B cell (primary cell): ENCODE results near the gene TNRC6B. TPM values are rescaled to one million over a fixed set of nuclear protein-coding genes. Genes with fewer than 3 reads are reported as not detected.

ENCODE experiments used
- ATAC-seq: fragments of 200-7000 bp; cut with Tn5 transposase; one replicate; pipeline ENCODE4 v1.10.0; 2021; ENCODE audit warnings: low read depth, mild to moderate bottlenecking, moderate number of reproducible peaks, moderate library complexity
- CTCF ChIA-PET: fragments of 350-600 bp; sonication (Branson Sonifier 250); formaldehyde crosslinking; loops from one replicate; lab custom pipeline; 2021; ENCODE audit warnings: antibody characterized with exemption, inconsistent platforms; lab: Charles Lee
- POLR2A ChIA-PET: fragments of 350-600 bp; sonication (Branson Sonifier 250); formaldehyde crosslinking; loops from one replicate; lab custom pipeline; 2021; ENCODE audit warnings: antibody characterized with exemption; lab: Charles Lee
- DNase-seq: peaks from one replicate; pipeline ENCODE4 v3.0.0; 2013
- H2AFZ ChIP-seq: 2 replicates; pipeline ENCODE4 v1.6.1; 2012; ENCODE audit warnings: mild to moderate bottlenecking, low read depth, low read length; ENCODE audit not compliant: insufficient read depth, poor library complexity, severe bottlenecking
- H3K27ac ChIP-seq, 2 donors: 1 replicate in 1 of 2; 2 replicates in 1 of 2; pipeline ENCODE4 v1.5.1; 2012 to 2013; ENCODE audit warnings: low read length in 2 of 2, mild to moderate bottlenecking in 2 of 2, moderate library complexity in 1 of 2
- H3K27me3 ChIP-seq, 4 experiments: fragments of 200-600 bp in 1 of 4; sonication (generic) in 1 of 4; replicated peaks in 1 of 4; 1 replicate in 2 of 4; 2 replicates in 2 of 4; pipeline versions ENCODE4 v1.6.1 to v1.7.0; 2013 to 2016; ENCODE audit warnings: low read length in 3 of 4, mild to moderate bottlenecking in 2 of 4, mixed read lengths in 1 of 4, moderate library complexity in 1 of 4; ENCODE audit not compliant: insufficient read depth in 4 of 4, control insufficient read depth in 3 of 4; ENCODE audit errors: control extremely low read depth in 1 of 4
- H3K36me3 ChIP-seq, 2 experiments: replicated peaks in 1 of 2; 1 replicate in 1 of 2; 2 replicates in 1 of 2; pipeline versions ENCODE4 v1.6.1 to v1.7.1; 2013; ENCODE audit warnings: low read length in 1 of 2; ENCODE audit not compliant: insufficient read depth in 2 of 2, control insufficient read depth in 1 of 2; ENCODE audit errors: control extremely low read depth in 1 of 2, extremely low read depth in 1 of 2
- H3K4me1 ChIP-seq, 2 donors: fragments of 200-600 bp in 1 of 2; sonication (generic) in 1 of 2; 1 replicate in 1 of 2; 2 replicates in 1 of 2; pipeline versions ENCODE4 v1.5.1 to v1.6.1; 2013 to 2017; ENCODE audit warnings: low read length in 2 of 2; ENCODE audit not compliant: control insufficient read depth in 2 of 2, insufficient read depth in 2 of 2
- H3K4me2 ChIP-seq: replicated peaks from 2 replicates; pipeline ENCODE3; 2012; ENCODE audit warnings: mild to moderate bottlenecking, low read depth, low read length; ENCODE audit not compliant: poor library complexity, severe bottlenecking
- H3K4me3 ChIP-seq, 5 experiments: fragments of 200-600 bp in 1 of 5; sonication (generic) in 1 of 5; 1 replicate in 3 of 5; 2 replicates in 2 of 5; pipeline versions ENCODE4 v1.5.1 to v1.7.0; 2011 to 2016; ENCODE audit warnings: low read length in 4 of 5, mild to moderate bottlenecking in 4 of 5, low read depth in 2 of 5, control low read depth in 1 of 5, moderate library complexity in 1 of 5; ENCODE audit not compliant: insufficient read depth in 1 of 5; ENCODE audit errors: control extremely low read depth in 1 of 5, extremely low read depth in 1 of 5
- H3K79me2 ChIP-seq: fragments of 200-600 bp; sonication (generic); one replicate; pipeline ENCODE4 v1.6.0; 2016; ENCODE audit warnings: low read length; ENCODE audit not compliant: control insufficient read depth, insufficient read depth
- H3K9ac ChIP-seq: fragments of 200-600 bp; sonication (generic); 2 replicates; pipeline ENCODE4 v1.6.1; 2017; ENCODE audit warnings: mild to moderate bottlenecking, low read length, moderate library complexity
- H3K9me3 ChIP-seq, 3 donors: one replicate each; pipeline versions ENCODE4 v1.6.1 to v1.7.1; 2013; ENCODE audit warnings: low read length in 2 of 3; ENCODE audit not compliant: control insufficient read depth in 2 of 3, insufficient read depth in 1 of 3; ENCODE audit errors: control extremely low read depth in 1 of 3
- H4K20me1 ChIP-seq: 2 replicates; pipeline ENCODE4 v1.6.0; 2012; ENCODE audit warnings: mild to moderate bottlenecking, low read length; ENCODE audit not compliant: insufficient read depth, control insufficient read depth, poor library complexity, severe bottlenecking
- H3K27ac Mint-ChIP-seq: one replicate; pipeline ENCODE4 v1.8.0; 2021; ENCODE audit warnings: mixed read lengths
- H3K27me3 Mint-ChIP-seq: one replicate; pipeline ENCODE4 v1.8.0; 2021; ENCODE audit warnings: mixed read lengths
- H3K4me1 Mint-ChIP-seq: one replicate; pipeline ENCODE4 v1.8.0; 2021; ENCODE audit warnings: mixed read lengths
- H3K4me3 Mint-ChIP-seq: one replicate; pipeline ENCODE4 v1.8.0; 2021; ENCODE audit warnings: mixed read lengths
- H3K9me3 Mint-ChIP-seq: one replicate; pipeline ENCODE4 v1.8.0; 2022; ENCODE audit warnings: mixed read lengths; ENCODE audit not compliant: insufficient read depth
- CTCF ChIP-seq: fragments of 200-600 bp; IDR thresholded peaks from one replicate; pipeline ENCODE4 v1.8.0; 2022; ENCODE audit warnings: antibody characterized with exemption, mild to moderate bottlenecking
- EZH2 ChIP-seq: IDR thresholded peaks from 2 replicates; pipeline ENCODE4 v1.6.1; 2012; ENCODE audit warnings: borderline replicate concordance, low read depth, mild to moderate bottlenecking, moderate library complexity, low read length; ENCODE audit not compliant: insufficient read depth, poor library complexity, severe bottlenecking
- WGBS: methylation state at CpG from one replicate; pipeline ENCODE4 v1.1.5; 2013; ENCODE audit warnings: missing lambda C conversion rate; ENCODE audit not compliant: insufficient coverage; 5-methylcytosine and 5-hydroxymethylcytosine counted together
- intact Hi-C: fragments of 100-400 bp; cut with micrococcal nuclease; formaldehyde crosslinking; loops from one replicate; pipeline ENCODE4 v1.10.0; 2022
- polyA plus RNA-seq: library from polyadenylated mRNA; depleted of rRNA; stranded (reverse); fragments of >200 nt; gene quantifications from 2 replicates; pipeline ENCODE4 v1.2.3, GENCODE V29; 2012
- total RNA-seq, 2 donors: library from RNA; stranded (reverse); fragments of 120-200 nt in 1 of 2; gene quantifications; 1 replicate in 1 of 2; 2 replicates in 1 of 2; pipeline versions ENCODE4 v1.2.3 to v1.2.4, GENCODE V29; 2013 to 2022

The TNRC6B gene
- total and polyA plus RNA-seq, 2 donors (not counting 1 experiment from before 2014, with no cell fraction given) = 28.8 to 210 TPM

- intact Hi-C loops = no loop called here
- H3K4me1 Mint-ChIP-seq = peaks cover 72% of the 10 kb centered on the region
- Histone ChIP-seq H3K36me3 (peaks cover 6 to 31% of the 10 kb centered on the region in 2 experiments), H2AFZ (no peak overlapping the region), H3K4me3 (no peak overlapping the region), H3K4me1 (peaks cover 11 to 36% of the 10 kb centered on the region in 2 donors), H3K27ac (no peak overlapping the region), H3K9ac (no peak overlapping the region), H4K20me1 (peaks cover 86% of the 10 kb centered on the region), H3K9me3 (no peaks in the 10 kb centered on the region), H3K4me2 (peak overlapping the region; percentile 22), H3K27me3 (no peaks in the 10 kb centered on the region), H3K79me2 (peaks cover 98% of the 10 kb centered on the region)
- ChIA-PET CTCF (no interaction called here), POLR2A (no interaction called here)
- H3K27ac Mint-ChIP-seq = peak overlapping the region; percentile 66
- DNase-seq (no peak), ATAC-seq (peak; percentile 58)
- WGBS = no CpG with 5 or more reads among the region's 4 CpGs
- no peaks in the 10 kb centered on the region for H3K9me3 Mint-ChIP-seq
- TF ChIP-seq CTCF = no peak
- TF ChIP-seq EZH2 = no peak
- H3K4me3 Mint-ChIP-seq = peak overlapping the region; percentile 27
- no peaks in the 10 kb centered on the region for H3K27me3 Mint-ChIP-seq
Measured at GRCh38 chr22:40237241-40237640, 59.5 kb downstream of the TNRC6B start.

DNA sequence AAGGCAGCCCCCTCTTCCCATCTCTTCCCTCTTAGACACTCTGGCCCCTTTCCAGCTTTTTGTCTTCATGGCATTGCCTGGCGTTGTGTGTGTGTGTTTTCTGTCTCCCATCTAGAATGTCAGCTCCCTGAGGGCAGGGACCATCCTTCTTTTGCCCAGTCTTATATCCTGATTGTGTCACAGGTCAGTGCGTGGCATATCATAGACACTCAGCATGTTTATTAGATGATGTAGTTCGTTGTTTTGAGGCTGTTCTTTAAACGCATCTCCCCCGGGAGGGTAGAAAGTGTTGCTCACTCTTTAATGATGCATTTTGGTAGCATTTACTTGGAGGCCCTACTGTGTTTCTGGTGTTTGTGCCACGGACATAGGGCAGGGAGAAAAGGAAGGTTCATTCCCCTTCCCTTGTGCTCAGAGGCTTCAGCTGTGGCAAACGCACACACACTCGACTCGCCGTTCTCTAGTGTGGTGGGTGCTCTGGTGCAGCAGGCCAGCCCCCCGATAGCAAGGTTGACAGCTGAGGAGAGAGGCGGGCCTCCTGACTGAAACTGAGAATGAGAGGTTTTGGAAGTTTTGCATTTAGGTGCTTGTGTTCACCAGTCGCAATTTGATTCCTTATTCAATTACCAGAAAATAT lies 60.2 kb downstream of the TNRC6B start:
- POLR2A ChIA-PET = no interaction called here
- Mint-ChIP-seq H3K27me3 (no peaks in the 10 kb centered on the region), H3K27ac (peak overlapping the region; percentile 66), H3K4me3 (peak overlapping the region; percentile 35), H3K4me1 (peaks cover 73% of the 10 kb centered on the region), H3K9me3 (no peaks in the 10 kb centered on the region)
- DNase-seq = no peak
- Histone ChIP-seq H3K27me3 (no peaks in the 10 kb centered on the region), H3K9me3 (no peaks in the 10 kb centered on the region), H3K27ac (no peak overlapping the region), H3K4me3 (no peak overlapping the region), H3K36me3 (peaks cover 6 to 27% of the 10 kb centered on the region in 2 experiments), H3K4me2 (no peak overlapping the region), H3K9ac (no peak overlapping the region), H3K4me1 (peaks cover 11 to 36% of the 10 kb centered on the region in 2 donors), H3K79me2 (peaks cover 98% of the 10 kb centered on the region), H4K20me1 (peaks cover 86% of the 10 kb centered on the region), H2AFZ (no peak overlapping the region)
- CTCF ChIA-PET = no interaction called here
- WGBS = 81% methylated on average over 5 of the region's 13 CpGs
- TF ChIP-seq EZH2 (no peak), CTCF (no peak)
- no peak for ATAC-seq
- intact Hi-C loops = no loop called here
